Parathyroid adenoma (tissue), 2 donors: ENCODE measurements around the gene CAD.

Experiments used
- H2AFZ ChIP-seq: fragments of 300-600 bp; sonication (generic); one replicate; pipeline ENCODE4 v1.7.0; 2017; ENCODE audit warnings: antibody characterized with exemption, mild to moderate bottlenecking
- H3K27ac ChIP-seq: fragments of 300-600 bp; sonication (generic); one replicate; pipeline ENCODE4 v1.7.0; 2017
- H3K27me3 ChIP-seq: fragments of 300-600 bp; sonication (generic); one replicate; pipeline ENCODE4 v1.7.0; 2017; ENCODE audit warnings: low read length; ENCODE audit not compliant: control insufficient read depth, insufficient read depth
- H3K36me3 ChIP-seq: fragments of 300-600 bp; sonication (generic); one replicate; pipeline ENCODE4 v1.7.0; 2017; ENCODE audit warnings: low read length; ENCODE audit not compliant: control insufficient read depth, insufficient read depth
- H3K4me1 ChIP-seq: fragments of 300-600 bp; sonication (generic); one replicate; pipeline ENCODE4 v1.7.0; 2017; ENCODE audit warnings: control low read depth
- H3K4me2 ChIP-seq: fragments of 300-600 bp; sonication (generic); one replicate; pipeline ENCODE4 v1.7.0; 2017; ENCODE audit warnings: low read length
- H3K4me3 ChIP-seq: fragments of 300-600 bp; sonication (generic); one replicate; pipeline ENCODE4 v1.7.0; 2017; ENCODE audit warnings: low read depth, low read length
- H3K79me2 ChIP-seq: fragments of 300-600 bp; sonication (generic); one replicate; pipeline ENCODE4 v1.7.0; 2017; ENCODE audit warnings: control low read depth
- H3K9ac ChIP-seq: fragments of 300-600 bp; sonication (generic); one replicate; pipeline ENCODE4 v1.7.0; 2017; ENCODE audit warnings: mild to moderate bottlenecking
- H3K9me3 ChIP-seq: fragments of 300-600 bp; sonication (generic); one replicate; pipeline ENCODE4 v1.7.0; 2017; ENCODE audit warnings: low read length; ENCODE audit not compliant: control insufficient read depth
- TF ChIP-seq, protein P1 (sequence below): fragments of 300-600 bp; sonication (generic); IDR thresholded peaks from one replicate; pipeline ENCODE4 v1.7.0; 2017; ENCODE audit warnings: antibody characterized with exemption, mild to moderate bottlenecking
- donor health status: primary hyperparathyroidism.

CAD gene

DNA sequence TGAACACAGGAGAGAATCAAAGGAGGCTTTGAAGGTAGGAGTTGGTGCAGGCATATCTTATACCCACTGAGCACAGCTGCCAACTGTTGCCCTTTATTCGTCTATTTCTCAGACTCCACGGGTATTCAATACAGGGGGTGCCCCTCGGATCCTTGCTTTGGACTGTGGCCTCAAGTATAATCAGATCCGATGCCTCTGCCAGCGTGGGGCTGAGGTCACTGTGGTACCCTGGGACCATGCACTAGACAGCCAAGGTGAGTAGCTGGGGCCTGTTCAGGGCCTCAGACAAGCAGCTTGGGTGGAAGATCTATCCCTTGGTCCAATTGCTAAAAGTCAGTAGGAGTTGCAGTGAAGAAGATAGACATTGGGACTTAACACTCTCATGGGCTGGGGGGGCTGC lies 5.2 kb downstream of the CAD start:
- Histone ChIP-seq H3K4me1 (no peaks in the 10 kb centered on the region), H2AFZ (no peak overlapping the region), H3K27me3 (no peaks in the 10 kb centered on the region), H3K4me3 (no peak overlapping the region), H3K9me3 (no peaks in the 10 kb centered on the region), H3K27ac (no peak overlapping the region), H3K9ac (no peak overlapping the region), H3K4me2 (no peak overlapping the region), H3K79me2 (no peaks in the 10 kb centered on the region), H3K36me3 (no peaks in the 10 kb centered on the region)
- TF ChIP-seq, protein P1, sequence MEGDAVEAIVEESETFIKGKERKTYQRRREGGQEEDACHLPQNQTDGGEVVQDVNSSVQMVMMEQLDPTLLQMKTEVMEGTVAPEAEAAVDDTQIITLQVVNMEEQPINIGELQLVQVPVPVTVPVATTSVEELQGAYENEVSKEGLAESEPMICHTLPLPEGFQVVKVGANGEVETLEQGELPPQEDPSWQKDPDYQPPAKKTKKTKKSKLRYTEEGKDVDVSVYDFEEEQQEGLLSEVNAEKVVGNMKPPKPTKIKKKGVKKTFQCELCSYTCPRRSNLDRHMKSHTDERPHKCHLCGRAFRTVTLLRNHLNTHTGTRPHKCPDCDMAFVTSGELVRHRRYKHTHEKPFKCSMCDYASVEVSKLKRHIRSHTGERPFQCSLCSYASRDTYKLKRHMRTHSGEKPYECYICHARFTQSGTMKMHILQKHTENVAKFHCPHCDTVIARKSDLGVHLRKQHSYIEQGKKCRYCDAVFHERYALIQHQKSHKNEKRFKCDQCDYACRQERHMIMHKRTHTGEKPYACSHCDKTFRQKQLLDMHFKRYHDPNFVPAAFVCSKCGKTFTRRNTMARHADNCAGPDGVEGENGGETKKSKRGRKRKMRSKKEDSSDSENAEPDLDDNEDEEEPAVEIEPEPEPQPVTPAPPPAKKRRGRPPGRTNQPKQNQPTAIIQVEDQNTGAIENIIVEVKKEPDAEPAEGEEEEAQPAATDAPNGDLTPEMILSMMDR, result no peak

DNA sequence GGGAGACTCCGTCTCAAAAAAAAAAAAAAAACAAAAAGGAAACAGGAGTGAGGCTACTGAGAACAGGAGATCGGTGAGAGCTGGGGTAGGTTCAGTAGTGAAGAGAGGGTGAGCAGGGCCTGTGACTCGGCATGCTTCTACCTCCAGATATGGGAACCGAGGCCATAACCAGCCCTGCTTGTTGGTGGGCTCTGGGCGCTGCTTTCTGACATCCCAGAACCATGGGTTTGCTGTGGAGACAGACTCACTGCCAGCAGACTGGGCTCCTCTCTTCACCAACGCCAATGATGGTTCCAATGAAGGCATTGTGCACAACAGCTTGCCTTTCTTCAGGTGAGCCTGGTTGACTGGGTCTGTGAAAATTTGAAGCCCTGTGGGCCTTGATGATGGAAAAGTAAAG lies 6.2 kb downstream of the CAD start:
- no peaks in the 10 kb centered on the region for H3K79me2 ChIP-seq
- no peaks in the 10 kb centered on the region for H3K36me3 ChIP-seq
- no peak overlapping the region for H3K27ac ChIP-seq
- no peak overlapping the region for H3K4me3 ChIP-seq
- TF ChIP-seq, protein P1, result no peak
- H3K27me3 ChIP-seq, result no peaks in the 10 kb centered on the region
- no peak overlapping the region for H2AFZ ChIP-seq
- H3K9me3 ChIP-seq, result no peaks in the 10 kb centered on the region
- no peaks in the 10 kb centered on the region for H3K4me1 ChIP-seq
- no peak overlapping the region for H3K9ac ChIP-seq
- no peak overlapping the region for H3K4me2 ChIP-seq

DNA sequence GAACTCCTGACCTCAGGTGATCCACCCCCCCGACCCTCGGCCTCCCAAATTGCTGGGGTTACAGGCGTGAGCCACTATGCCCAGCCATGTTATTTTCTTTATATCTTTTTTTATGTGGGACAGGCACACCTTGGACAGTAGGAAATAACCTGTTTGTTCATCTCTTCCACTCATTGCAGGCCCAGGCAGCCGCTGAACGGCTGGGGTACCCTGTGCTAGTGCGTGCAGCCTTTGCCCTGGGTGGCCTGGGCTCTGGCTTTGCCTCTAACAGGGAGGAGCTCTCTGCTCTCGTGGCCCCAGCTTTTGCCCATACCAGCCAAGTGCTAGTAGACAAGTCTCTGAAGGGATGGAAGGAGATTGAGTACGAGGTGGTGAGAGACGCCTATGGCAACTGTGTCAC lies 8.4 kb downstream of the CAD start:
- TF ChIP-seq, protein P1, result no peak
- Histone ChIP-seq H3K27me3 (no peaks in the 10 kb centered on the region), H3K4me1 (no peaks in the 10 kb centered on the region), H3K79me2 (no peaks in the 10 kb centered on the region), H3K9ac (no peak overlapping the region), H3K27ac (no peak overlapping the region), H3K4me3 (no peak overlapping the region), H3K4me2 (no peak overlapping the region), H3K36me3 (no peaks in the 10 kb centered on the region), H3K9me3 (no peaks in the 10 kb centered on the region), H2AFZ (no peak overlapping the region)

DNA sequence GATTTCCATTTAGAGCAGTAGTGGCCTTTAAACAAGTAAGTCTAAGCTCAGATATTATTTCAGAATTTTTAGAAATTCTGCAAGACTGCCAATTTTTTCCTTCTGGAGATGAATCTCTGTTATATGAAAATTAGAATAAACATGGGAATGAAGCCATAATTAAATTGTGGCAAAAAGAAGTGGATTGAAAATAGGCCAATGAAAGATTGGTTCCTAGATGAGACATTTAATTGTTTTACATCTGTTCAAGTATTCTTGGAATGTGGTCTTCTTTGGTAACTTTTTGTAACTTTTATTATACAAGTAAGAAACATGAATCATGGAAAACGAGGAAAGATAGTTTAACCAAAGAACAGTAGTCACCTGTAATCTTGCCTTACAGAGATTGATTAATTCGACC lies 10.3 kb downstream of the CAD start:
- no peak overlapping the region for H3K4me3 ChIP-seq

DNA sequence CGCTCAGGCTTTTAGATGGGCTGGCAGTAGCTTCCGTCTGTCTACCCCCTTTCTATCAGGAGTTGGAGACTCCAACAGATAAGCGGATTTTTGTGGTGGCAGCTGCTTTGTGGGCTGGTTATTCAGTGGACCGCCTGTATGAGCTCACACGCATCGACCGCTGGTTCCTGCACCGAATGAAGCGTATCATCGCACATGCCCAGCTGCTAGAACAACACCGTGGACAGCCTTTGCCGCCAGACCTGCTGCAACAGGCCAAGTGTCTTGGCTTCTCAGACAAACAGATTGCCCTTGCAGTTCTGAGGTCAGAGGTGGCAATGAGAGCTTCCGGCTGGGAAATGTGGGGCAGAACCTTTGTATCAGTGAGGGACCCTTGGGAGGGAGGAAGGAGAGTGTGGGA lies 14.8 kb downstream of the CAD start:
- no peaks in the 10 kb centered on the region for H3K36me3 ChIP-seq
- H3K27me3 ChIP-seq, result no peaks in the 10 kb centered on the region
- H2AFZ ChIP-seq, result no peak overlapping the region
- no peaks in the 10 kb centered on the region for H3K79me2 ChIP-seq
- TF ChIP-seq, protein P1, result no peak
- no peaks in the 10 kb centered on the region for H3K9me3 ChIP-seq
- no peak overlapping the region for H3K9ac ChIP-seq
- no peak overlapping the region for H3K4me2 ChIP-seq
- no peak overlapping the region for H3K4me3 ChIP-seq
- no peaks in the 10 kb centered on the region for H3K4me1 ChIP-seq
- H3K27ac ChIP-seq, result no peak overlapping the region

More for the DNA sequence above, 10.3 kb downstream of the CAD start:
- H3K9ac ChIP-seq, result no peak overlapping the region
- H3K79me2 ChIP-seq, result no peaks in the 10 kb centered on the region
- H2AFZ ChIP-seq, result no peak overlapping the region
- H3K9me3 ChIP-seq, result no peaks in the 10 kb centered on the region
- H3K27me3 ChIP-seq, result no peaks in the 10 kb centered on the region
- no peak overlapping the region for H3K27ac ChIP-seq
- no peak overlapping the region for H3K4me2 ChIP-seq
- no peaks in the 10 kb centered on the region for H3K4me1 ChIP-seq
- TF ChIP-seq, protein P1, result no peak
- H3K36me3 ChIP-seq, result no peaks in the 10 kb centered on the region
